ENCODE results near the gene CHCT1. TPM values are rescaled to one million over a fixed set of nuclear protein-coding genes. Genes with fewer than 3 reads are reported as not detected.
A peak's percentile ranks its signal among the peaks of the same experiment; 100 is the strongest.

CHCT1 gene
- total RNA-seq, 1 donor from 2014 or later: not detected

GRCh38 chr17:60391471-60392041 lies 30.7 kb upstream of the CHCT1 start:
- DNase-seq (no peak), ATAC-seq (peak; percentile 69)
- Histone ChIP-seq H3K4me3 (peak overlapping the region; percentile 95), H3K27me3 (no peaks in the 10 kb centered on the region), H3K4me1 (peaks cover 48% of the 10 kb centered on the region), H3K36me3 (no peaks in the 10 kb centered on the region), H3K9me3 (no peaks in the 10 kb centered on the region), H3K27ac (peak overlapping the region; percentile 94)
- intact Hi-C loops (cut with DNase I): no loop called here
- no peak for TF ChIP-seq CTCF (IDR thresholded peaks at IDR 0.05)

GRCh38 chr17:60392042-60392844 lies 30.0 kb upstream of the CHCT1 start, which contains the start of gene USP32:
USP32 (minus strand) TSS chr17:60392133; CDS start chr17:60391939, 194 bp downstream.
- TF ChIP-seq CTCF (IDR thresholded peaks at IDR 0.05): peak; percentile 35
- ATAC-seq: peak; percentile 97

GRCh38 chr17:60392845-60393702 lies 29.2 kb upstream of the CHCT1 start:
- DNase-seq: peak; percentile 67
- ATAC-seq: no peak
- no peak for TF ChIP-seq CTCF (IDR thresholded peaks at IDR 0.05)
- intact Hi-C loops (cut with DNase I): no loop called here
- H3K36me3 ChIP-seq: no peaks in the 10 kb centered on the region
- peaks cover 41% of the 10 kb centered on the region for H3K4me1 ChIP-seq
- H3K27ac ChIP-seq: peak overlapping the region; percentile 94
- peak overlapping the region; percentile 95 for H3K4me3 ChIP-seq
- no peaks in the 10 kb centered on the region for H3K27me3 ChIP-seq
- no peaks in the 10 kb centered on the region for H3K9me3 ChIP-seq

More at GRCh38 chr17:60392042-60392844, 30.0 kb upstream of the CHCT1 start, which contains the start of gene USP32:
- intact Hi-C loops (cut with DNase I): no loop called here
- H3K27me3 ChIP-seq: no peaks in the 10 kb centered on the region
- peak; percentile 100 for DNase-seq
- H3K4me3 ChIP-seq: peak within 1 kb of the TSS; percentile 95
- H3K4me1 ChIP-seq: peaks cover 47% of the 10 kb centered on the region
- no peaks in the 10 kb centered on the region for H3K9me3 ChIP-seq
- peak within 1 kb of the TSS; percentile 94 for H3K27ac ChIP-seq
- no peaks in the 10 kb centered on the region for H3K36me3 ChIP-seq

GRCh38 chr17:60393840-60394723 lies 28.2 kb upstream of the CHCT1 start:
- Histone ChIP-seq H3K4me3 (no peak overlapping the region), H3K9me3 (no peaks in the 10 kb centered on the region), H3K27me3 (no peaks in the 10 kb centered on the region), H3K27ac (no peak overlapping the region), H3K36me3 (no peaks in the 10 kb centered on the region), H3K4me1 (peaks cover 38% of the 10 kb centered on the region)
- intact Hi-C loops (cut with DNase I): no loop called here
- ATAC-seq (no peak), DNase-seq (no peak)
- TF ChIP-seq CTCF (IDR thresholded peaks at IDR 0.05): no peak
